ENCODE results near the gene GTF3C2. TPM values are rescaled to one million over a fixed set of nuclear protein-coding genes. Genes with fewer than 3 reads are reported as not detected.
"Not testable (repeated sequence)": the region's sequence is repeated elsewhere in the genome, so short reads cannot be mapped to it uniquely, and the experiment has no call there.

The GTF3C2 gene
- polyA plus RNA-seq, 1 donor: 51.9 TPM

- no peak overlapping the region for H3K4me3 ChIP-seq (ENCODE audit: low read length)
- peak in 1 of 2 donors; percentile 29 for DNase-seq
- peaks cover 31% of the 10 kb centered on the region for H3K4me1 ChIP-seq (ENCODE audit: control insufficient read depth, insufficient read depth, low read length)
- H3K27ac ChIP-seq (ENCODE audit: low read length): no peak overlapping the region
- H3K9me3 ChIP-seq (ENCODE audit: control insufficient read depth, low read depth, low read length): peaks cover 14% of the 10 kb centered on the region
- peaks cover 17% of the 10 kb centered on the region for H3K36me3 ChIP-seq (ENCODE audit: control insufficient read depth, insufficient read depth, low read length)
- no CpG with 5 or more reads among the region's 75 CpGs for WGBS (ENCODE audit: insufficient coverage, low lambda C conversion rate)
- H3K27me3 ChIP-seq (ENCODE audit: control insufficient read depth, insufficient read depth, low read length): peaks cover 46% of the 10 kb centered on the region
These were observed 48.8 kb downstream of the GTF3C2 start for GRCh38 chr2:27307545-27308358.

- no CpG with 5 or more reads among the region's 14 CpGs for WGBS (ENCODE audit: insufficient coverage, low lambda C conversion rate)
- no peak overlapping the region for H3K4me3 ChIP-seq (ENCODE audit: low read length)
These were observed 49.3 kb downstream of the GTF3C2 start for GRCh38 chr2:27307287-27307544.

GRCh38 chr2:27306573-27307286, 49.8 kb downstream of the GTF3C2 start:
- Histone ChIP-seq H3K4me3 (ENCODE audit: low read length) (no peak overlapping the region), H3K36me3 (ENCODE audit: control insufficient read depth, insufficient read depth, low read length) (peaks cover 11% of the 10 kb centered on the region), H3K27ac (ENCODE audit: low read length) (no peak overlapping the region), H3K27me3 (ENCODE audit: control insufficient read depth, insufficient read depth, low read length) (peaks cover 46% of the 10 kb centered on the region), H3K4me1 (ENCODE audit: control insufficient read depth, insufficient read depth, low read length) (peaks cover 25% of the 10 kb centered on the region), H3K9me3 (ENCODE audit: control insufficient read depth, low read depth, low read length) (peaks cover 14% of the 10 kb centered on the region)
- WGBS (ENCODE audit: insufficient coverage, low lambda C conversion rate): no CpG with 5 or more reads among the region's 51 CpGs
- peak in 1 of 2 donors; percentile 17 for DNase-seq

More at GRCh38 chr2:27307287-27307544, 49.3 kb downstream of the GTF3C2 start:
- Histone ChIP-seq H3K36me3 (ENCODE audit: control insufficient read depth, insufficient read depth, low read length) (peaks cover 15% of the 10 kb centered on the region), H3K4me1 (ENCODE audit: control insufficient read depth, insufficient read depth, low read length) (peaks cover 27% of the 10 kb centered on the region), H3K9me3 (ENCODE audit: control insufficient read depth, low read depth, low read length) (peaks cover 14% of the 10 kb centered on the region), H3K27me3 (ENCODE audit: control insufficient read depth, insufficient read depth, low read length) (peaks cover 46% of the 10 kb centered on the region), H3K27ac (ENCODE audit: low read length) (no peak overlapping the region)
- DNase-seq: no peak

GRCh38 chr2:27306136-27306535, 50.4 kb downstream of the GTF3C2 start:
- no CpG with 5 or more reads among the region's 26 CpGs for WGBS (ENCODE audit: insufficient coverage, low lambda C conversion rate)
- no peak overlapping the region for H3K27ac ChIP-seq (ENCODE audit: low read length)
- peaks cover 46% of the 10 kb centered on the region for H3K27me3 ChIP-seq (ENCODE audit: control insufficient read depth, insufficient read depth, low read length)
- H3K4me1 ChIP-seq (ENCODE audit: control insufficient read depth, insufficient read depth, low read length): peaks cover 25% of the 10 kb centered on the region
- no peak overlapping the region for H3K4me3 ChIP-seq (ENCODE audit: low read length)
- peak in 1 of 2 donors; percentile 16 for DNase-seq
- peaks cover 6% of the 10 kb centered on the region for H3K36me3 ChIP-seq (ENCODE audit: control insufficient read depth, insufficient read depth, low read length)
- peaks cover 14% of the 10 kb centered on the region for H3K9me3 ChIP-seq (ENCODE audit: control insufficient read depth, low read depth, low read length)

- Histone ChIP-seq H3K27ac (ENCODE audit: low read length) (no peak overlapping the region), H3K36me3 (ENCODE audit: control insufficient read depth, insufficient read depth, low read length) (peaks cover 6% of the 10 kb centered on the region), H3K27me3 (ENCODE audit: control insufficient read depth, insufficient read depth, low read length) (peaks cover 46% of the 10 kb centered on the region)
These were observed 51.0 kb downstream of the GTF3C2 start for GRCh38 chr2:27305516-27305915.

GRCh38 chr2:27304488-27305240, 51.9 kb downstream of the GTF3C2 start:
- Histone ChIP-seq H3K27ac (ENCODE audit: low read length) (no peak overlapping the region), H3K27me3 (ENCODE audit: control insufficient read depth, insufficient read depth, low read length) (peaks cover 46% of the 10 kb centered on the region), H3K4me3 (ENCODE audit: low read length) (no peak overlapping the region), H3K4me1 (ENCODE audit: control insufficient read depth, insufficient read depth, low read length) (peaks cover 25% of the 10 kb centered on the region), H3K9me3 (ENCODE audit: control insufficient read depth, low read depth, low read length) (peaks cover 14% of the 10 kb centered on the region), H3K36me3 (ENCODE audit: control insufficient read depth, insufficient read depth, low read length) (peaks cover 4% of the 10 kb centered on the region)
- no peak for DNase-seq
- WGBS (ENCODE audit: insufficient coverage, low lambda C conversion rate): 100% methylated on average over 1 of the region's 13 CpGs

More at GRCh38 chr2:27305516-27305915, 51.0 kb downstream of the GTF3C2 start:
- no CpG with 5 or more reads among the region's 16 CpGs for WGBS (ENCODE audit: insufficient coverage, low lambda C conversion rate)
- H3K4me1 ChIP-seq (ENCODE audit: control insufficient read depth, insufficient read depth, low read length): peaks cover 25% of the 10 kb centered on the region
- DNase-seq: no peak
- H3K9me3 ChIP-seq (ENCODE audit: control insufficient read depth, low read depth, low read length): peaks cover 14% of the 10 kb centered on the region
- H3K4me3 ChIP-seq (ENCODE audit: low read length): no peak overlapping the region

- peak in 1 of 2 donors; percentile 58 for DNase-seq
- Histone ChIP-seq H3K4me3 (ENCODE audit: low read length) (no peak overlapping the region), H3K36me3 (ENCODE audit: control insufficient read depth, insufficient read depth, low read length) (no peaks in the 10 kb centered on the region), H3K27me3 (ENCODE audit: control insufficient read depth, insufficient read depth, low read length) (peaks cover 43% of the 10 kb centered on the region), H3K9me3 (ENCODE audit: control insufficient read depth, low read depth, low read length) (peaks cover 14% of the 10 kb centered on the region), H3K27ac (ENCODE audit: low read length) (no peak overlapping the region), H3K4me1 (ENCODE audit: control insufficient read depth, insufficient read depth, low read length) (peaks cover 25% of the 10 kb centered on the region)
- 71% methylated on average over 6 of the region's 25 CpGs for WGBS (ENCODE audit: insufficient coverage, low lambda C conversion rate)
These were observed 53.2 kb downstream of the GTF3C2 start for GRCh38 chr2:27303093-27304025.

GRCh38 chr2:27300606-27301005, 56.0 kb downstream of the GTF3C2 start:
- not testable (repeated sequence) for H3K4me3 ChIP-seq (ENCODE audit: low read length); H3K27ac ChIP-seq (ENCODE audit: low read length); DNase-seq; H3K9me3 ChIP-seq (ENCODE audit: control insufficient read depth, low read depth, low read length); H3K36me3 ChIP-seq (ENCODE audit: control insufficient read depth, insufficient read depth, low read length)
- Histone ChIP-seq H3K4me1 (ENCODE audit: control insufficient read depth, insufficient read depth, low read length) (peaks cover 10% of the 10 kb centered on the region), H3K27me3 (ENCODE audit: control insufficient read depth, insufficient read depth, low read length) (peaks cover 16% of the 10 kb centered on the region)
- WGBS (ENCODE audit: insufficient coverage, low lambda C conversion rate): 60% methylated on average over 1 of the region's 4 CpGs

- H3K4me3 ChIP-seq (ENCODE audit: low read length): no peak overlapping the region
- peaks cover 3% of the 10 kb centered on the region for H3K27me3 ChIP-seq (ENCODE audit: control insufficient read depth, insufficient read depth, low read length)
- 100% methylated on average over 1 of the region's 18 CpGs for WGBS (ENCODE audit: insufficient coverage, low lambda C conversion rate)
- peaks cover 12% of the 10 kb centered on the region for H3K4me1 ChIP-seq (ENCODE audit: control insufficient read depth, insufficient read depth, low read length)
- no peak overlapping the region for H3K27ac ChIP-seq (ENCODE audit: low read length)
- no peak for DNase-seq
- H3K36me3 ChIP-seq (ENCODE audit: control insufficient read depth, insufficient read depth, low read length): no peaks in the 10 kb centered on the region
- no peaks in the 10 kb centered on the region for H3K9me3 ChIP-seq (ENCODE audit: control insufficient read depth, low read depth, low read length)
These were observed 58.0 kb downstream of the GTF3C2 start for GRCh38 chr2:27298391-27299080.

Measured in large intestine (tissue), 3 donors.